GM21576 (cell line): ENCODE results near the gene TOR1B.

Experiments
- ATAC-seq: cut with Tn5 transposase; IDR thresholded peaks from one replicate; pipeline ENCODE4 v1.9.1; 2021; ENCODE audit warnings: mild to moderate bottlenecking, moderate library complexity; ENCODE audit not compliant: unreplicated experiment

TOR1B gene

GRCh38 chr9:129839324-129840023, 36.5 kb downstream of the TOR1B start:
- no peak for ATAC-seq

- ATAC-seq = no peak
These were observed 37.0 kb downstream of the TOR1B start for GRCh38 chr9:129840034-129840433.

GRCh38 chr9:129841071-129841470, 38.1 kb downstream of the TOR1B start:
- no peak for ATAC-seq

GRCh38 chr9:129845373-129845772, 42.4 kb downstream of the TOR1B start:
- no peak for ATAC-seq

GRCh38 chr9:129848712-129849441, 45.9 kb downstream of the TOR1B start:
- ATAC-seq = no peak

GRCh38 chr9:129849901-129850300, 46.9 kb downstream of the TOR1B start:
- ATAC-seq = no peak

GRCh38 chr9:129850821-129851550, 48.0 kb downstream of the TOR1B start:
- no peak for ATAC-seq

- ATAC-seq = no peak
These were observed 48.8 kb downstream of the TOR1B start for GRCh38 chr9:129851821-129852220.

GRCh38 chr9:129852579-129852978, 49.6 kb downstream of the TOR1B start:
- no peak for ATAC-seq

GRCh38 chr9:129853614-129854013, 50.6 kb downstream of the TOR1B start:
- ATAC-seq = no peak

- ATAC-seq = no peak
These were observed 51.7 kb downstream of the TOR1B start for GRCh38 chr9:129854588-129855110.

- ATAC-seq = no peak
These were observed 54.2 kb downstream of the TOR1B start for GRCh38 chr9:129857207-129857606.

GRCh38 chr9:129858167-129858962, 55.4 kb downstream of the TOR1B start:
- no peak for ATAC-seq
